PC-3 (cell line): ENCODE data around the gene LHX4. TPM values are rescaled to one million over a fixed set of nuclear protein-coding genes. Genes with fewer than 3 reads are reported as not detected.

Experiments used
- ATAC-seq: fragments of 200-7000 bp; cut with Tn5 transposase; 2 replicates; pipeline ENCODE4 v1.9.1; 2020; ENCODE audit warnings: mild to moderate bottlenecking, moderate library complexity
- BruUV-seq: library from RNA; stranded (reverse); fragments of 400-500 nt; replicated peaks from 2 replicates; lab custom pipeline; 2021; lab: Mats Ljungman, UMichigan
- CTCF ChIA-PET: fragments of 300-600 bp; sonication (Branson Sonifier 250); formaldehyde crosslinking; loops from one replicate; lab custom pipeline; 2022; ENCODE audit warnings: antibody characterized with exemption; lab: Charles Lee
- POLR2A ChIA-PET: fragments of 300-600 bp; sonication (Branson Sonifier 250); formaldehyde crosslinking; loops from one replicate; lab custom pipeline; 2022; ENCODE audit warnings: antibody characterized with exemption; ENCODE audit not compliant: unreplicated experiment; lab: Charles Lee
- DNase-seq: peaks from one replicate; pipeline ENCODE4 v3.0.0-alpha.2; 2015
- H2AFZ ChIP-seq: fragments of 300-600 bp; sonication (generic); 2 replicates; pipeline ENCODE4 v1.6.0; 2016; ENCODE audit warnings: antibody characterized with exemption, low read length
- H3F3A ChIP-seq: fragments of 300-600 bp; sonication (generic); one replicate; pipeline ENCODE4 v1.6.0; 2017; ENCODE audit warnings: antibody characterized with exemption, low read length, control low read depth, mild to moderate bottlenecking; ENCODE audit not compliant: unreplicated experiment
- H3K27ac ChIP-seq: fragments of 300-600 bp; sonication (generic); 2 replicates; pipeline ENCODE4 v1.5.1; 2016; ENCODE audit warnings: mild to moderate bottlenecking, low read length
- H3K27me3 ChIP-seq: fragments of 300-600 bp; sonication (generic); 2 replicates; pipeline ENCODE4 v1.6.1; 2016; ENCODE audit warnings: low read length, mixed read lengths
- H3K36me3 ChIP-seq: fragments of 300-600 bp; sonication (generic); 2 replicates; pipeline ENCODE4 v1.6.1; 2016; ENCODE audit warnings: low read depth, mixed run types, low read length, mixed read lengths
- H3K4me1 ChIP-seq: fragments of 300-600 bp; sonication (generic); 2 replicates; pipeline ENCODE4 v1.5.1; 2016; ENCODE audit warnings: low read length; ENCODE audit not compliant: insufficient read depth
- H3K4me2 ChIP-seq: fragments of 300-600 bp; sonication (generic); 2 replicates; pipeline ENCODE4 v1.6.0; 2016; ENCODE audit warnings: low read length
- H3K4me3 ChIP-seq: fragments of 300-600 bp; sonication (generic); 2 replicates; pipeline ENCODE4 v1.5.1; 2016; ENCODE audit warnings: mild to moderate bottlenecking, low read length, mixed read lengths
- H3K79me2 ChIP-seq: fragments of 300-600 bp; sonication (generic); 2 replicates; pipeline ENCODE4 v1.6.1; 2017; ENCODE audit warnings: low read length, mixed read lengths
- H3K9ac ChIP-seq: fragments of 300-600 bp; sonication (generic); 2 replicates; pipeline ENCODE4 v1.6.0; 2016; ENCODE audit warnings: mild to moderate bottlenecking, low read length
- H3K9me2 ChIP-seq: fragments of 300-600 bp; sonication (generic); replicated peaks from 2 replicates; pipeline ENCODE4 v1.6.1; 2016; ENCODE audit warnings: mixed run types, low read length, mixed read lengths
- H3K9me3 ChIP-seq: fragments of 300-600 bp; sonication (generic); 2 replicates; pipeline ENCODE4 v1.6.1; 2016; ENCODE audit warnings: low read length, mixed read lengths
- H4K20me1 ChIP-seq: fragments of 300-600 bp; sonication (generic); 2 replicates; pipeline ENCODE4 v1.6.1; 2016; ENCODE audit warnings: low read length, mixed read lengths
- EZH2 ChIP-seq: fragments of 300-600 bp; sonication (generic); IDR thresholded peaks from one replicate; pipeline ENCODE4 v1.6.1; 2017; ENCODE audit warnings: antibody characterized with exemption, mild to moderate bottlenecking, low read length; ENCODE audit not compliant: unreplicated experiment
- EZH2phosphoT487 ChIP-seq: fragments of 300-600 bp; sonication (generic); IDR thresholded peaks from 2 replicates; pipeline ENCODE4 v1.6.1; 2018; ENCODE audit warnings: mild to moderate bottlenecking, antibody characterized with exemption, low read length, borderline replicate concordance
- intact Hi-C: fragments of 100-400 bp; cut with micrococcal nuclease; formaldehyde crosslinking; loops from 2 replicates; pipeline ENCODE4 v1.9.0; 2023
- total RNA-seq: library from RNA; depleted of rRNA; stranded (reverse); fragments of >200 nt; gene quantifications from 2 replicates; pipeline ENCODE4 v1.2.3, GENCODE V29; 2014
- TF ChIP-seq, protein P1 (sequence below): fragments of 300-600 bp; sonication (generic); conservative IDR thresholded peaks from 2 replicates; pipeline ENCODE4 v1.5.1; 2017; ENCODE audit warnings: antibody characterized with exemption, low read depth, mild to moderate bottlenecking, low read length

The LHX4 gene
- total RNA-seq, 1 experiment from 2014 or later: 0.04 TPM

DNA sequence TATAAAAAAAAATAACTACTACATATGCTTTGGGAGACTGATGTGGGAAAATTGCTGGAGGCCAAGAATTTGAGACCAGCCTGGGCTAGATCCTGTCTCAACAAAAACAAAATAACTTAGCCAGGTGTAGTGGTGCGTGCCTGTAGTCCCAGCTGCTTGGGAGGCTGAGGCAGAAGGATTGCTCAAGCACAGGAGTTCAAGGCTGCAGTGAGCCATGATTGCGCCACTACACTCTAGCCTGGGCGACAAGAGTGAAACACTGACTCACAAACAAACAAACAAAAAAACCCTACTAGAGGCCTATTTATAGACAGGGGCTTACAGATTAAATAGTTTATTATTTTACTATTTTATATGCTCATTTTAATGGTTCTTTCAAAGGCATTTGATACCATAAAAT lies 80.0 kb downstream of the LHX4 start:
- ATAC-seq (no peak), DNase-seq (peak; percentile 23)
- Histone ChIP-seq H3K36me3 (no peaks in the 10 kb centered on the region), H3F3A (no peaks in the 10 kb centered on the region), H3K4me2 (no peak overlapping the region), H3K79me2 (no peaks in the 10 kb centered on the region), H3K4me3 (no peak overlapping the region), H2AFZ (no peak overlapping the region), H3K27me3 (no peaks in the 10 kb centered on the region), H3K9me2 (no peaks in the 10 kb centered on the region), H3K4me1 (peaks cover 32% of the 10 kb centered on the region), H3K27ac (peak overlapping the region; percentile 41; the same call in 1 of the 2 replicates), H3K9ac (no peak overlapping the region), H4K20me1 (no peaks in the 10 kb centered on the region), H3K9me3 (no peaks in the 10 kb centered on the region)
- CTCF ChIA-PET: no interaction called here
- TF ChIP-seq EZH2: no peak
- TF ChIP-seq EZH2phosphoT487: no peak
- TF ChIP-seq, protein P1, sequence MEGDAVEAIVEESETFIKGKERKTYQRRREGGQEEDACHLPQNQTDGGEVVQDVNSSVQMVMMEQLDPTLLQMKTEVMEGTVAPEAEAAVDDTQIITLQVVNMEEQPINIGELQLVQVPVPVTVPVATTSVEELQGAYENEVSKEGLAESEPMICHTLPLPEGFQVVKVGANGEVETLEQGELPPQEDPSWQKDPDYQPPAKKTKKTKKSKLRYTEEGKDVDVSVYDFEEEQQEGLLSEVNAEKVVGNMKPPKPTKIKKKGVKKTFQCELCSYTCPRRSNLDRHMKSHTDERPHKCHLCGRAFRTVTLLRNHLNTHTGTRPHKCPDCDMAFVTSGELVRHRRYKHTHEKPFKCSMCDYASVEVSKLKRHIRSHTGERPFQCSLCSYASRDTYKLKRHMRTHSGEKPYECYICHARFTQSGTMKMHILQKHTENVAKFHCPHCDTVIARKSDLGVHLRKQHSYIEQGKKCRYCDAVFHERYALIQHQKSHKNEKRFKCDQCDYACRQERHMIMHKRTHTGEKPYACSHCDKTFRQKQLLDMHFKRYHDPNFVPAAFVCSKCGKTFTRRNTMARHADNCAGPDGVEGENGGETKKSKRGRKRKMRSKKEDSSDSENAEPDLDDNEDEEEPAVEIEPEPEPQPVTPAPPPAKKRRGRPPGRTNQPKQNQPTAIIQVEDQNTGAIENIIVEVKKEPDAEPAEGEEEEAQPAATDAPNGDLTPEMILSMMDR: no peak
- POLR2A ChIA-PET: interaction anchor here (0.6 kb wide), 1 partner anchor 31 kb away, joined by 4 read pairs; no protein-coding TSS in a partner anchor
- intact Hi-C loops: no loop called here
- BruUV-seq: no TSS peak

DNA sequence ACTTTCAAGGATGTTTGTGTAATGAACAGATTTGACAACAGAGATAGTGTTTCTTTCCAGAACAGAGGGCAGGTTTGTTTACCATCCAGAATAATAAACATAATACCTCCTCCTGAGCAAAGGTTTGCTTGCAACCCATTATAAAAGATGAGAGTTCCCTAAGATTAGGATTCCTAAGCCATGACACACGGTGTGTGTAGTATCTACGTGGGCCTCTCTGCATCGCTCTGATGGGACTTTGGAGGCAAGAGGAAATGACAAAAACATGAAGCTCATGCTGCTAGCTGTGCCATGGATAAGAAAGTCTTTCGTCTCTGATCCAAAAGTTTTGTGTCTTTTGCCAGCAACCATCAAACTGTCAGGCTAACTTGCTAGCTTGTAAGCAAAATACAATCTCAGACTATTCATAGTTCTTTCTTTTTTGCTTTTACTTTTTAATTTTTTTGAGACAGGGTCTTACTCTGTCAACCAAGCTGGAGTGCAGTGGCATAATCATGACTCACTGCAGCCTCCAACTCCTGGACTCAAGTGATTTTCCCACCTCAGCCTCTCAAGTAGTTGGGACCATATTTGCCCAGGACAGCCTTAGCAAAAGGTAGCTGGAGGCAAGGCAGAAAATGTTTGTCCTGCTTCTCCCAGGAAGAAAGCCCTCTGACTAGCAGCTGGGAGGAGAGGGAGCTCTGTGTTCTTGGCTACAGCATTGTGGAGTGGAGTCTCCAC lies 81.1 kb downstream of the LHX4 start:
- peak; percentile 81 for ATAC-seq
- H3K27me3 ChIP-seq: no peaks in the 10 kb centered on the region
- DNase-seq: peak; percentile 72
- ChIA-PET POLR2A (no interaction called here), CTCF (no interaction called here)
- H3K4me2 ChIP-seq: peak overlapping the region; percentile 13; the same call in 1 of the 2 replicates
- no peaks in the 10 kb centered on the region for H3K36me3 ChIP-seq
- H3K27ac ChIP-seq: peak overlapping the region; percentile 54
- H3K4me3 ChIP-seq: no peak overlapping the region
- no peak overlapping the region for H2AFZ ChIP-seq
- TF ChIP-seq, protein P1: no peak
- TF ChIP-seq EZH2 (no peak), EZH2phosphoT487 (no peak)
- no peaks in the 10 kb centered on the region for H4K20me1 ChIP-seq
- no peaks in the 10 kb centered on the region for H3K9me3 ChIP-seq
- intact Hi-C loops: no loop called here
- no peak overlapping the region for H3K9ac ChIP-seq
- peaks cover 32% of the 10 kb centered on the region for H3K4me1 ChIP-seq
- H3K79me2 ChIP-seq: no peaks in the 10 kb centered on the region
- no peaks in the 10 kb centered on the region for H3F3A ChIP-seq
- no peaks in the 10 kb centered on the region for H3K9me2 ChIP-seq
- no TSS peak for BruUV-seq

DNA sequence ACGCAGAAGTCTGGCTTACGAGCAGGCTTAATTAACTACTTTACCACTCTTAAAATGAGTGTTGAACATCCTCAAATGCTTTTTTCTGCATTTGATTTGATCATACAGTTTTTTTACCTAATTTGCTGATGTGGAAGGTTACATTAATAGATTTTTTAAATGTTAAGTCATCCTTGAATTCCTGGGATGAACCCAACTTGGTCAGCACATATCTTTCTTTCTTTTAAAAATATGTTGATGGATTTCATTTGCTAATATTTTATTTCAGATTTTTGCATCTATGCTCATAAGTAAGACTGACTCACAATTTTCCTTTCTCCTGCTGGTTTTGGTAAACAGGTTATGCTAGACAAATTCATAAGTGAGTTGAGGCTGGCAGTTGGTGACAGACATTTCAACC lies 82.9 kb downstream of the LHX4 start:
- no peak overlapping the region for H3K27ac ChIP-seq
- no peaks in the 10 kb centered on the region for H3K79me2 ChIP-seq
- no peak for TF ChIP-seq EZH2phosphoT487
- no peak for ATAC-seq
- CTCF ChIA-PET: no interaction called here
- no TSS peak for BruUV-seq
- H3K9me2 ChIP-seq: no peaks in the 10 kb centered on the region
- no peaks in the 10 kb centered on the region for H3K9me3 ChIP-seq
- no peaks in the 10 kb centered on the region for H3F3A ChIP-seq
- POLR2A ChIA-PET: no interaction called here
- H4K20me1 ChIP-seq: no peaks in the 10 kb centered on the region
- intact Hi-C loops: no loop called here
- DNase-seq: no peak
- H3K4me2 ChIP-seq: no peak overlapping the region
- H3K9ac ChIP-seq: no peak overlapping the region
- no peak overlapping the region for H2AFZ ChIP-seq
- peaks cover 32% of the 10 kb centered on the region for H3K4me1 ChIP-seq
- H3K27me3 ChIP-seq: no peaks in the 10 kb centered on the region
- H3K4me3 ChIP-seq: no peak overlapping the region
- no peaks in the 10 kb centered on the region for H3K36me3 ChIP-seq
